Suprapubic skin (tissue), 4 donors: ENCODE measurements around the gene SPANXC. TPM values are rescaled to one million over a fixed set of nuclear protein-coding genes. Genes with fewer than 3 reads are reported as not detected.
"Not testable (repeated sequence)": the region's sequence is repeated elsewhere in the genome, so short reads cannot be mapped to it uniquely, and the experiment has no call there.

ENCODE experiments used
- DNase-seq, 2 donors: peaks; one replicate each; pipeline ENCODE4 v3.0.0-alpha.2; 2019; ENCODE audit warnings: low spot score in 2 of 2
- H3K27ac ChIP-seq: fragments of 200-600 bp; sonication (generic); one replicate; pipeline ENCODE4 v1.5.1; 2019
- H3K27me3 ChIP-seq: fragments of 200-600 bp; sonication (generic); one replicate; pipeline ENCODE4 v1.5.1; 2019
- H3K36me3 ChIP-seq: fragments of 200-600 bp; sonication (generic); one replicate; pipeline ENCODE4 v1.5.1; 2019
- H3K4me1 ChIP-seq: fragments of 200-600 bp; sonication (generic); one replicate; pipeline ENCODE4 v1.5.1; 2019
- H3K4me3 ChIP-seq: fragments of 200-600 bp; sonication (generic); one replicate; pipeline ENCODE4 v1.5.1; 2019; ENCODE audit warnings: mild to moderate bottlenecking
- H3K9me3 ChIP-seq: fragments of 200-600 bp; sonication (generic); one replicate; pipeline ENCODE4 v1.5.1; 2019
- EP300 ChIP-seq: sonication (generic); formaldehyde crosslinking; IDR thresholded peaks from one replicate; pipeline ENCODE4 v1.6.1; 2017; ENCODE audit warnings: antibody characterized with exemption
- POLR2A ChIP-seq, 2 donors: fragments of 450-650 bp; IDR thresholded peaks; one replicate each; pipeline ENCODE4 v1.6.1; 2017; ENCODE audit warnings: antibody characterized with exemption in 2 of 2, mild to moderate bottlenecking in 2 of 2, moderate library complexity in 2 of 2
- POLR2AphosphoS5 ChIP-seq, 3 donors: sonication (generic); formaldehyde crosslinking; IDR thresholded peaks; one replicate each; pipeline ENCODE4 v1.6.1; 2017; ENCODE audit warnings: antibody characterized with exemption in 3 of 3
- WGBS: methylation state at CpG from one replicate; pipeline ENCODE4 v1.1.5; 2018; 5-methylcytosine and 5-hydroxymethylcytosine counted together
- total RNA-seq, 4 donors: library from RNA; depleted of rRNA; stranded (reverse); fragments of >200 nt; gene quantifications; one replicate each; pipeline ENCODE4 v1.1.0, GENCODE V29; 2016
- TF ChIP-seq, protein P1 (sequence below), 2 donors: fragments of 200-600 bp in 1 of 2; fragments of 450-650 bp in 1 of 2; sonication (generic) in 1 of 2; IDR thresholded peaks; one replicate each; pipeline ENCODE4 v1.5.1; 2016 to 2019; ENCODE audit warnings: antibody characterized with exemption in 2 of 2, mild to moderate bottlenecking in 1 of 2, moderate library complexity in 1 of 2

SPANXC gene, protein sequence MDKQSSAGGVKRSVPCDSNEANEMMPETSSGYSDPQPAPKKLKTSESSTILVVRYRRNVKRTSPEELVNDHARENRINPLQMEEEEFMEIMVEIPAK
- not detected for total RNA-seq

DNA sequence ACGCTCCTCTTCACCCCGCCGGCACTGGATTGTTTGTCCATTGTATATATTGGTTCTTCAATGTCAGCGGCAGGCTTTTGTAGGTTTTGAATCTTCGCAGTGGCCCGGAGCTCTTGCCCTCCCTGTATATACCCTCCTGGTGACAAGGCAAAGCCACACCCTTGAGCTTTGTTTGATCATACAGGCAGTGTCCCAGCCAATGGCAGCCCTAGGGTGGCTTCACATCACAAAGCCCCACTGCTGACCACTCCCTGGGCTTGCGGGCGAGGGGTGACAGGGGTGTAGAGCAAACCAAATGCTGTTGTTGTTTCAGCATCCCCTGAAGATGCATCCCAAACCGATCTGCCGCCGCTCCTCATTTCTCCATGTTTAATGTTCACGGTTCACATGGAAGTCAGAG, at the start of gene SPANXC:
TSS of gene SPANXC (minus strand) at position 101 of the 400 bp plus-strand sequence. CDS start at position 41, 60 bp downstream.
- H3K27ac ChIP-seq, H3K4me3 ChIP-seq, H3K9me3 ChIP-seq, DNase-seq, H3K4me1 ChIP-seq, H3K36me3 ChIP-seq, H3K27me3 ChIP-seq: not testable (repeated sequence)
- WGBS: 95% methylated on average over 6 of the region's 12 CpGs

DNA sequence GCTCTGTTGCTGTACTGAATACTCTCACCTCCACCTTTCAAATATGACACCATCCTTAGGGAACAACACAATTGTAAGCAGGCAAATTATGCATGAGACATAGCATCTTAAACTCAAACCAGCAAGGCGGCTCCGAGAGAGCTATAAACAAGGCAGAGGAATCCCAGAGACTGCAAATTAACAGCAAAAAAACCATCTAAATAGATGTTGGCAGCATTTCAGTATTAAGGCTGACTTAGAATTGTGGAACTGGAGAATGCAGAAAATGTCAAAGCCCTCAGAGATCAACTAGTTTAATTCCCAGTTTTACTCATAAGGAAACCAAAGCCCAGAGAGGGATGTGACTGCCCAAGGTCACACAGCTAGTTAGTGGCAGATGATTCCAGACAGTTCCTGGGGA, 37.2 kb upstream of the SPANXC start:
- DNase-seq: no peak
- 61% methylated on average over 2 of the region's 2 CpGs for WGBS
- H3K27ac ChIP-seq: no peak overlapping the region
- TF ChIP-seq POLR2AphosphoS5 (IDR thresholded peaks at IDR 0.05): no peak
- no peak for TF ChIP-seq EP300
- TF ChIP-seq, protein P1, sequence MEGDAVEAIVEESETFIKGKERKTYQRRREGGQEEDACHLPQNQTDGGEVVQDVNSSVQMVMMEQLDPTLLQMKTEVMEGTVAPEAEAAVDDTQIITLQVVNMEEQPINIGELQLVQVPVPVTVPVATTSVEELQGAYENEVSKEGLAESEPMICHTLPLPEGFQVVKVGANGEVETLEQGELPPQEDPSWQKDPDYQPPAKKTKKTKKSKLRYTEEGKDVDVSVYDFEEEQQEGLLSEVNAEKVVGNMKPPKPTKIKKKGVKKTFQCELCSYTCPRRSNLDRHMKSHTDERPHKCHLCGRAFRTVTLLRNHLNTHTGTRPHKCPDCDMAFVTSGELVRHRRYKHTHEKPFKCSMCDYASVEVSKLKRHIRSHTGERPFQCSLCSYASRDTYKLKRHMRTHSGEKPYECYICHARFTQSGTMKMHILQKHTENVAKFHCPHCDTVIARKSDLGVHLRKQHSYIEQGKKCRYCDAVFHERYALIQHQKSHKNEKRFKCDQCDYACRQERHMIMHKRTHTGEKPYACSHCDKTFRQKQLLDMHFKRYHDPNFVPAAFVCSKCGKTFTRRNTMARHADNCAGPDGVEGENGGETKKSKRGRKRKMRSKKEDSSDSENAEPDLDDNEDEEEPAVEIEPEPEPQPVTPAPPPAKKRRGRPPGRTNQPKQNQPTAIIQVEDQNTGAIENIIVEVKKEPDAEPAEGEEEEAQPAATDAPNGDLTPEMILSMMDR (IDR thresholded peaks at IDR 0.05): no peak
- TF ChIP-seq POLR2A (IDR thresholded peaks at IDR 0.05): no peak
- H3K4me1 ChIP-seq: no peaks in the 10 kb centered on the region
- no peak overlapping the region for H3K4me3 ChIP-seq
- no peaks in the 10 kb centered on the region for H3K36me3 ChIP-seq
- no peaks in the 10 kb centered on the region for H3K27me3 ChIP-seq
- H3K9me3 ChIP-seq: no peaks in the 10 kb centered on the region

DNA sequence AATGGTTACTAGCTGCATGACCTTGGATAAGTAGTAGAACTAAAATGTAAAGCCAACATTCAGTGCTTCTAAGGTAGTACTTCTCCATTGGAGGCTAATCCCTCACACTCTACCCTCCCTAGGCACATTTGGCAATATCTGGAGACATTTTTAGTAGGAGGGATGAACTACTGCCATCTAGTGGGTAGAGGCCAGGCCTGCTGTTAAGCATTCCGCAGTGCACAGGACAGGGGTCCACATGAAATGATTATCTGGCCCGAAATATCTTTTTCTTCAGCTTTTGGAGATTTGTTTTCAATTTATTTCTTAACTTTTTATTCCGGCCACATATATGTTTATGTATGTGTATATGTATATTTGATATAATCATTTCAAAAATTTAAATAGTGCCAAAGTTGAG, 36.0 kb upstream of the SPANXC start:
- WGBS: 31% methylated on average over 3 of the region's 3 CpGs
- no peaks in the 10 kb centered on the region for H3K9me3 ChIP-seq
- no peaks in the 10 kb centered on the region for H3K36me3 ChIP-seq
- no peaks in the 10 kb centered on the region for H3K27me3 ChIP-seq
- DNase-seq: no peak
- no peaks in the 10 kb centered on the region for H3K4me1 ChIP-seq
- no peak overlapping the region for H3K4me3 ChIP-seq
- no peak overlapping the region for H3K27ac ChIP-seq
- TF ChIP-seq POLR2A (IDR thresholded peaks at IDR 0.05) (no peak), POLR2AphosphoS5 (IDR thresholded peaks at IDR 0.05) (no peak), EP300 (no peak)
- TF ChIP-seq, protein P1 (IDR thresholded peaks at IDR 0.05): peak in 1 of 2 donors; percentile 21

DNA sequence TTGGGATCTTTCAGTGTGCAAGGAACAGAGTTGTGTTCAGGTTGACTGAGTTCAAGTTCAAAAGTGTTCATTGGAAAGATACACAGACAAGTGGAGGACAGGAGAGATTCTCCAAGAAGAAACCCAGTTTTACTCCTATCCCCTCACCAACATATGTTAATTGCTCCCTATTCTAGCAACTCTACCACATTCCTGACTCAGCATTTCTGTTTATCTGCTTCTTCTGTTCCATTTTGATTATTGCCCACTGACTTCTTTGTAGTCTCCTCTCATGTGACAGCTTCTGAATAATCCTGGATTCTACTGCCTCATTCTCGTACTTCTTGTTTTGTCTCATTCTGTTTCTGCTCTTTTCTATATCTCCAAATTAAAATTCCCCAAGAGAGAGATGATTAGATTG, 15.8 kb upstream of the SPANXC start:
- no peak for DNase-seq
- H3K27ac ChIP-seq: no peak overlapping the region
- H3K27me3 ChIP-seq: no peaks in the 10 kb centered on the region
- H3K4me3 ChIP-seq: no peak overlapping the region
- no peaks in the 10 kb centered on the region for H3K9me3 ChIP-seq
- no peak for TF ChIP-seq POLR2AphosphoS5 (IDR thresholded peaks at IDR 0.05)
- TF ChIP-seq, protein P1 (IDR thresholded peaks at IDR 0.05): no peak
- TF ChIP-seq POLR2A (IDR thresholded peaks at IDR 0.05): no peak
- no peak for TF ChIP-seq EP300
- H3K36me3 ChIP-seq: no peaks in the 10 kb centered on the region
- no peaks in the 10 kb centered on the region for H3K4me1 ChIP-seq
- WGBS: 81% methylated on average over 1 of the region's 1 CpG

DNA sequence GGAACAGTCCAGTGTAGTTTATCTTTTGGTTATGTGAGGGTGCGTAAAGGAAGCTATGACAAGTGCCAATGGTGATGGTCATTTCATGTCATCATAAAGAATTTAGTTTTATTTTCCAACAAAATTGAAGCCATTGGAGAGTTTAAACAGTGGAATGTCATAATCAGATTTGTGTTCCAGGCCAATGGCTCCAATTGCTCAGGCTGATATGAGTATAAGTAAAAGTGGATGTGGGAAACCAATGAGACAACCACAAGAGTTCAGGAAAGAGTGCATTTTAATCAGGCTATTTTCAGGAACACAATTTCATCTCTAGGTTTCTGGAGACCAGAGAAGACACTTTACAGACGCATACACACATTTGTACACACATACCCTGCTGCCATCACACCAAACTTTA, 20.7 kb downstream of the SPANXC start:
- Histone ChIP-seq H3K9me3 (no peaks in the 10 kb centered on the region), H3K36me3 (no peaks in the 10 kb centered on the region), H3K4me1 (no peaks in the 10 kb centered on the region), H3K27ac (no peak overlapping the region), H3K4me3 (no peak overlapping the region), H3K27me3 (no peaks in the 10 kb centered on the region)
- 82% methylated on average over 2 of the region's 2 CpGs for WGBS
- TF ChIP-seq EP300 (no peak), POLR2A (IDR thresholded peaks at IDR 0.05) (no peak), POLR2AphosphoS5 (IDR thresholded peaks at IDR 0.05) (no peak)
- TF ChIP-seq, protein P1 (IDR thresholded peaks at IDR 0.05): no peak
- DNase-seq: no peak
